ENCODE measurements around the gene ZMYM2.

The ZMYM2 gene

GRCh38 chr13:20045950-20046548, 87.5 kb downstream of the ZMYM2 start:
- DNase-seq (ENCODE audit: low spot score) = no peak

- DNase-seq (ENCODE audit: low spot score) = no peak
Measured at GRCh38 chr13:20049558-20050473, 91.3 kb downstream of the ZMYM2 start.

- no peak for DNase-seq (ENCODE audit: low spot score)
Measured at GRCh38 chr13:20051366-20051765, 92.8 kb downstream of the ZMYM2 start.

- DNase-seq (ENCODE audit: low spot score) = no peak
Measured at GRCh38 chr13:20053016-20053415, 94.5 kb downstream of the ZMYM2 start.

- DNase-seq (ENCODE audit: low spot score) = no peak
Measured at GRCh38 chr13:20053891-20054290, 95.4 kb downstream of the ZMYM2 start.

GRCh38 chr13:20054586-20054985, 96.1 kb downstream of the ZMYM2 start:
- DNase-seq (ENCODE audit: low spot score) = no peak

GRCh38 chr13:20057214-20057613, 98.7 kb downstream of the ZMYM2 start:
- no peak for DNase-seq (ENCODE audit: low spot score)

- no peak for DNase-seq (ENCODE audit: low spot score)
Measured at GRCh38 chr13:20057963-20058362, 99.4 kb downstream of the ZMYM2 start.

- no peak for DNase-seq (ENCODE audit: low spot score)
Measured at GRCh38 chr13:20058476-20058875, 99.9 kb downstream of the ZMYM2 start.

- DNase-seq (ENCODE audit: low spot score) = no peak
Measured at GRCh38 chr13:20064128-20064527, 105.6 kb downstream of the ZMYM2 start.

- DNase-seq (ENCODE audit: low spot score) = no peak
Measured at GRCh38 chr13:20065516-20065915, 107.0 kb downstream of the ZMYM2 start.

GRCh38 chr13:20069956-20070355, 111.4 kb downstream of the ZMYM2 start:
- no peak for DNase-seq (ENCODE audit: low spot score)

- no peak for DNase-seq (ENCODE audit: low spot score)
Measured at GRCh38 chr13:20073775-20074174, 115.2 kb downstream of the ZMYM2 start.

- no peak for DNase-seq (ENCODE audit: low spot score)
Measured at GRCh38 chr13:20074966-20075365, 116.4 kb downstream of the ZMYM2 start.

GRCh38 chr13:20077086-20077485, 118.6 kb downstream of the ZMYM2 start:
- DNase-seq (ENCODE audit: low spot score) = no peak

- DNase-seq (ENCODE audit: low spot score) = no peak
Measured at GRCh38 chr13:20080377-20081164, 122.0 kb downstream of the ZMYM2 start.

- no peak for DNase-seq (ENCODE audit: low spot score)
Measured at GRCh38 chr13:20090349-20090748, 131.8 kb downstream of the ZMYM2 start.

- DNase-seq (ENCODE audit: low spot score) = no peak
Measured at GRCh38 chr13:20093951-20094350, 135.4 kb downstream of the ZMYM2 start.

- DNase-seq (ENCODE audit: low spot score) = no peak
Measured at GRCh38 chr13:20099319-20099718, 140.8 kb downstream of the ZMYM2 start.

GRCh38 chr13:20101467-20102316, 143.2 kb downstream of the ZMYM2 start:
- no peak for DNase-seq (ENCODE audit: low spot score)

- DNase-seq (ENCODE audit: low spot score) = no peak
Measured at GRCh38 chr13:20102525-20103180, 144.1 kb downstream of the ZMYM2 start.

Data from CD4-positive, alpha-beta T cell treated with Interleukin-6 at 100 ng/mL for 8 hours (primary cell).